OCI-LY7 (cell line): ENCODE results near the gene PPP1R9A. TPM values are rescaled to one million over a fixed set of nuclear protein-coding genes. Genes with fewer than 3 reads are reported as not detected.

Source experiments
- BruUV-seq: library from RNA; stranded (reverse); fragments of 400-500 nt; replicated peaks from 2 replicates; lab custom pipeline; 2021; lab: Mats Ljungman, UMichigan
- CTCF ChIA-PET: fragments of 300-600 bp; sonication (Branson Sonifier 250); formaldehyde crosslinking; loops from one replicate; lab custom pipeline; 2022; ENCODE audit warnings: antibody characterized with exemption; ENCODE audit not compliant: unreplicated experiment; lab: Charles Lee
- POLR2A ChIA-PET: fragments of 300-600 bp; sonication (Branson Sonifier 250); formaldehyde crosslinking; loops from one replicate; lab custom pipeline; 2022; ENCODE audit warnings: antibody characterized with exemption; lab: Charles Lee
- DNase-seq: peaks from one replicate; pipeline ENCODE4 v3.0.0-alpha.2; 2015; ENCODE audit warnings: low spot score
- H2AFZ ChIP-seq: fragments of 200-600 bp; sonication (generic), shearing (Covaris generic); 2 replicates; pipeline ENCODE4 v1.6.1; 2014; ENCODE audit warnings: mild to moderate bottlenecking, antibody characterized with exemption, low read length, moderate library complexity
- H3K27ac ChIP-seq: fragments of 200-600 bp; sonication (generic); 2 replicates; pipeline ENCODE4 v1.5.1; 2014; ENCODE audit warnings: mixed run types, low read depth, mild to moderate bottlenecking, moderate library complexity, low read length, inconsistent platforms; ENCODE audit not compliant: poor library complexity, severe bottlenecking
- H3K36me3 ChIP-seq: fragments of 200-600 bp; sonication (generic); 2 replicates; pipeline ENCODE4 v1.6.1; 2014; ENCODE audit warnings: mild to moderate bottlenecking, antibody characterized with exemption, low read length, moderate library complexity, mixed read lengths; ENCODE audit not compliant: insufficient read depth
- H3K4me1 ChIP-seq: fragments of 200-600 bp; sonication (generic); 2 replicates; pipeline ENCODE4 v1.5.1; 2014; ENCODE audit warnings: mild to moderate bottlenecking, low read length; ENCODE audit not compliant: insufficient read depth, poor library complexity, severe bottlenecking
- H3K4me2 ChIP-seq: fragments of 200-600 bp; sonication (generic); 2 replicates; pipeline ENCODE4 v1.6.1; 2014; ENCODE audit warnings: mild to moderate bottlenecking, low read length
- H3K4me3 ChIP-seq: fragments of 200-600 bp; sonication (generic); 2 replicates; pipeline ENCODE4 v1.5.1; 2014; ENCODE audit warnings: mild to moderate bottlenecking, low read depth, low read length; ENCODE audit not compliant: poor library complexity, severe bottlenecking
- H3K79me2 ChIP-seq: fragments of 200-600 bp; sonication (generic); 2 replicates; pipeline ENCODE4 v1.6.1; 2016; ENCODE audit warnings: low read depth, mild to moderate bottlenecking, low read length, moderate library complexity, mixed read lengths; ENCODE audit not compliant: insufficient read depth
- H3K9me2 ChIP-seq: fragments of 200-600 bp; sonication (generic); 2 replicates; pipeline ENCODE4 v1.6.1; 2016; ENCODE audit warnings: mild to moderate bottlenecking, low read length, mixed read lengths; ENCODE audit not compliant: insufficient read depth
- H3K9me3 ChIP-seq: fragments of 200-600 bp; sonication (generic); 2 replicates; pipeline ENCODE4 v1.6.1; 2014; ENCODE audit warnings: mild to moderate bottlenecking, mixed run types, low read length, mixed read lengths
- H4K20me1 ChIP-seq: fragments of 200-600 bp; sonication (generic); 2 replicates; pipeline ENCODE4 v1.6.1; 2014; ENCODE audit warnings: mild to moderate bottlenecking, antibody characterized with exemption, low read length, moderate library complexity, mixed read lengths; ENCODE audit not compliant: insufficient read depth
- CTCF ChIP-seq: fragments of 200-600 bp; sonication (generic); conservative IDR thresholded peaks from 2 replicates; pipeline ENCODE4 v1.5.1; 2014; ENCODE audit warnings: mild to moderate bottlenecking, antibody characterized with exemption, low read length, moderate library complexity, mixed read lengths
- EZH2phosphoT487 ChIP-seq: fragments of 200-600 bp; sonication (generic); IDR thresholded peaks from 2 replicates; pipeline ENCODE4 v1.6.1; 2018; ENCODE audit warnings: low read depth, borderline replicate concordance, mild to moderate bottlenecking, mixed run types, antibody characterized with exemption, low read length, moderate library complexity, mixed read lengths
- intact Hi-C: fragments of 100-400 bp; cut with micrococcal nuclease; formaldehyde crosslinking; loops from one replicate; pipeline ENCODE4 v1.10.0; 2022; ENCODE audit not compliant: unreplicated experiment
- total RNA-seq, 2 experiments: library from RNA; depleted of rRNA in 1 of 2; stranded (reverse); fragments of >200 nt in 1 of 2; shearing (Covaris generic) in 1 of 2; gene quantifications; 2 replicates each; pipeline ENCODE4 v1.2.3, GENCODE V29; 2014 to 2022

Gene PPP1R9A
- total RNA-seq, 2 experiments from 2014 or later: not detected

GRCh38 chr7:95264363-95264891 is 357.0 kb downstream of the PPP1R9A start:
- no peaks in the 10 kb centered on the region for H3K9me2 ChIP-seq
- H3K4me2 ChIP-seq: no peak overlapping the region
- no TSS peak for BruUV-seq
- H3K27ac ChIP-seq: no peak overlapping the region
- ChIA-PET POLR2A (interaction anchor here (0.6 kb wide), 1 partner anchor 68 kb away, joined by 7 read pairs; no protein-coding TSS in a partner anchor), CTCF (no interaction called here)
- no peak for TF ChIP-seq CTCF
- TF ChIP-seq EZH2phosphoT487: no peak
- H3K4me1 ChIP-seq: no peaks in the 10 kb centered on the region
- H3K79me2 ChIP-seq: no peaks in the 10 kb centered on the region
- no peaks in the 10 kb centered on the region for H3K9me3 ChIP-seq
- no peak overlapping the region for H2AFZ ChIP-seq
- no peaks in the 10 kb centered on the region for H4K20me1 ChIP-seq
- DNase-seq: no peak
- H3K4me3 ChIP-seq: no peak overlapping the region
- no peaks in the 10 kb centered on the region for H3K36me3 ChIP-seq
- intact Hi-C loops: no loop called here

GRCh38 chr7:95265634-95266033 is 358.2 kb downstream of the PPP1R9A start:
- intact Hi-C loops: no loop called here
- Histone ChIP-seq H3K9me3 (no peaks in the 10 kb centered on the region), H2AFZ (no peak overlapping the region), H4K20me1 (no peaks in the 10 kb centered on the region), H3K79me2 (no peaks in the 10 kb centered on the region), H3K4me3 (no peak overlapping the region), H3K4me2 (no peak overlapping the region), H3K9me2 (no peaks in the 10 kb centered on the region; the same call in 1 of the 2 replicates), H3K4me1 (no peaks in the 10 kb centered on the region), H3K27ac (no peak overlapping the region), H3K36me3 (no peaks in the 10 kb centered on the region)
- DNase-seq: no peak
- BruUV-seq: no TSS peak
- CTCF ChIA-PET: no interaction called here
- POLR2A ChIA-PET: no interaction called here
- TF ChIP-seq CTCF: no peak
- no peak for TF ChIP-seq EZH2phosphoT487

- Histone ChIP-seq H3K79me2 (no peaks in the 10 kb centered on the region), H3K4me2 (no peak overlapping the region), H2AFZ (no peak overlapping the region), H3K9me2 (no peaks in the 10 kb centered on the region; the same call in 1 of the 2 replicates), H3K4me1 (no peaks in the 10 kb centered on the region), H3K9me3 (no peaks in the 10 kb centered on the region), H3K36me3 (no peaks in the 10 kb centered on the region), H3K4me3 (no peak overlapping the region), H3K27ac (no peak overlapping the region), H4K20me1 (no peaks in the 10 kb centered on the region)
- no TSS peak for BruUV-seq
- ChIA-PET POLR2A (no interaction called here), CTCF (no interaction called here)
- no peak for TF ChIP-seq CTCF
- TF ChIP-seq EZH2phosphoT487: no peak
- no peak for DNase-seq
- intact Hi-C loops: no loop called here
These were observed 360.4 kb downstream of the PPP1R9A start for GRCh38 chr7:95267754-95268153.
